HG03457 (cell line): ENCODE results near the gene SLC5A10.

Experiments
- ATAC-seq: cut with Tn5 transposase; IDR thresholded peaks from one replicate; pipeline ENCODE4 v1.9.1; 2021; ENCODE audit warnings: moderate number of reproducible peaks; ENCODE audit not compliant: unreplicated experiment

SLC5A10 gene

DNA sequence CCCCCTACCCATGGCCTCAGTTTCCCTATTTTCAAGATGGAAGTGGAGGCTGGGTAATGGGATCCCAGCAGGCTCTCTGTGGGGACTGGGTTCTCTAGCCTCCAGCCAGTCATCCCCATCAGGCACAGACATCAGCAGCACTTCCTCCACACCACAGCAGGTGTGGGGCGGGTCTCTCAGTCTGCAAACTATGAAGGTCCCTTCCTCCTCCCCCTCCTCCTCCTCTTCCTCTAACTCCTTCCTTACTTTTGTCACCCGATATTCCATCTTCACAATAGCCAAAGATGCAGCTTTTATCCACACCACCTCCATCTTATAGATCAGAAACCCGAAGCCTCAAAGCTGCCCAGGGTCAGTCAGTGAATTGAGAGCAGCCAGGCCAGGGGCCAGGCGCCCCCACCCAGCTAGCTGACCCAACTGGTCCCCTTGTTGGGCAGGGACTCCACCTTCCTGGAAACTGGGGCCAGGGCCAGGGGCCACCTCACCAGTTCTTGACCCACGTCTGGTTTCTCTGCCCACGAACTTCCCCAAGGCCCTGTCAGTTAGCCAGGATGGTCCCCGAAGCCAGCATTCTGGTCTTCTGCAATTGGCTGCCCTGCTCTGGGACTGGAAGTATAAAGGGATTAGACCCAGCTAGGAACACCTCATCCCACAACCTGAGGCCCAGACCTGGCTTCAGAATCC is 50.1 kb downstream of the SLC5A10 start:
- no peak for ATAC-seq

DNA sequence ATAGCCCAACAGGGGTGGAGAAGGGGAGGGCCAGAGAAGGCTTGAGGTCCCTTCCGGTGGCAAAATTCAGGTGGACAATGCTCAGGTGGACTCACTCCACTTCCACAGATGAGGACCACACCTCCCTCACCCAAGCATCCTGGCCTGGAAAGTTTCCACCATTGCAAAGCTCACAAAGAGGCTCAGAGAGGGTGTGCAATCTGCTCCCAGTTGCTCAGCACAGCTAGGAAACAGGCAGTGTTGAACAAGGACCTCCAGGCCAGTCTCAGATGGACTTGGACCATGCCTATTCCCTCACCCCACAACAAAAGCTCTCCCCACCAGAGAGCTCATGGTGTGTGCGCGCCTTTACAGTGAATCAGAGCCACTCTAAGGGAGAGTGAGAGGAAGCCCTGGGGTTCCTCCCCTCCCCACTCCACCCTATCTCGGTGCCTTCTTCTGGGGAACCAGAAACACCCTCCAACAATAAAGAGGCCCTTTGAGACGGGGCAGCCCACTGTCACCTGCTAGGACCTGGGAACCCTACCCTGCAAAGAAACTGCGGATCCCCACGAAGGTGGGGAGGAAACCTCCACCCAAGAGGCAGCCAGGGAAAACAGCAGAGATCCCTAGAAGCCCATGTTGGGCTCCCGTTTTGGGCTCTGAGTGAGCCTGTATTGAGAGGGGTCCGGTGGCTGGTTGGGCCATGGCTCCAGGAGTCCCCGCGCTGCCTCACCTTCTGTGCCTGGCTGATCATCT is 51.0 kb downstream of the SLC5A10 start:
- no peak for ATAC-seq

GRCh38 chr17:19003543-19004420 is 51.8 kb downstream of the SLC5A10 start:
- no peak for ATAC-seq

DNA sequence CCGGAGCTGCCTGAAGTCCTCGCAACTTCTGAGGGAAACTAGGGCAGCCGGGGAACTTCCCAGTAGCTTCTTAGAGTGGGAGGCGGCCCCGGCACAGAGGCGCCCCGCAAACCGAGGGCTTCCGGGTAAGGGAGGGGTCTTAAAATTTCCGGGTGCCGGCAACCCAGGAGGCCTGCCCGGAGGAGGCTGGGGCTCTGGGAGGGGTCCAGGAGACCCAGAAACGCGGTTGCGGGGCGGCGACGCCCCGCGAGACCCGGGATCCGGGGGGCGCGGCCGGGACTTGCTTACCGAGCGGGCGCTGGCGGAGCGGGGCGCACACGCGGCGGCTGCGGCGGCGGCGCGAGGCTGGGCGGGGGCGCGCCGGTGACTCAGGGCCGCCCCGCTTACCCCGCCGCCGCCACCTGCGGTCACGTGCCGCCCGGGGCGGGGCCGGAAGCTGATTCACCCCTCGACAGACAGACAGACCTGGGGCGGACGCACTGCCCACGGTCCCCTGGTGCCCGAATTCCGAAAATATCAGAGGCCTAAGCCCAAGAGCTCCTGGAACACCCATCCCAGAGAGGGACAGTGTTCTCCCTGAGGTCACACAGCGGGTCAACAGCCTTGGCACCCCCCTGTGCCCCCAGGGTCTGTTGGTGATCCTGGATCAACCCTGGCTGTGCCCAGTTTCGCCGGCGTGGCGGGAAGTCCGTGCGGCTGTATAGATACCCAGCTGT is 52.6 kb downstream of the SLC5A10 start, which contains the start of gene FAM83G:
FAM83G (minus strand) TSS at position 344 of the 716 bp plus-strand sequence. CDS start 723 bp downstream, outside the sequence.
- ATAC-seq, result peak; percentile 56

DNA sequence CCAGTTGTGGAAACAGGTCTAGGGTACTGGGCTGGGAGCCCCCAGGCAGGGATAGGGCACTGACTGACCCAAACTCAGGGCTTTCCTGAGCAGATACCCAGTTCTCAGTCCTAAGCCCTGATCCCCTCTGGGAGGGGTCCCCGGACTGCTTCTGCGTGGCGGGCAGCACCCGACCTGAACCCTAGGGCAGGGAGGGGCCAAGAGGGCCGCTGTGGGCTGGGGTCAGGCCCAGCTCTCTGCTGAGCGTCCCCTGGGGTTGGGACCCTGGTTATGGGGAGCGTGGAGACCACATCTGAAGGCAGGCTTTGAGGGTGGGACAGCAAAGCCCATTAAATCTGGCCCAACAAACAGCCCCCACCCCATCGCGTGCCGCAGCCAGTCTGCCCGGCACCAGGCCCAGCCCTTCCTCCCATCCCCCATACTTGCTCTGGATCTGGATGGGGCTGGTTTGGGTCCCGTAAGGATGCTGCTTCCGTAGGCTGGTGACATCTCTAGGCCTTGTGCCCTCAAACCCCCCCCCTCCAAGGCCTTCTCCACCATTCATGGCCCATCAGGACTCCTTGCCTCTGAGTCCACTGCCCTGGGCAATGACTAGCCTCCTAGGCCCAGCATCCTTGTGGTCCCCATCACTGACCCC is 53.3 kb downstream of the SLC5A10 start:
- ATAC-seq, result no peak

DNA sequence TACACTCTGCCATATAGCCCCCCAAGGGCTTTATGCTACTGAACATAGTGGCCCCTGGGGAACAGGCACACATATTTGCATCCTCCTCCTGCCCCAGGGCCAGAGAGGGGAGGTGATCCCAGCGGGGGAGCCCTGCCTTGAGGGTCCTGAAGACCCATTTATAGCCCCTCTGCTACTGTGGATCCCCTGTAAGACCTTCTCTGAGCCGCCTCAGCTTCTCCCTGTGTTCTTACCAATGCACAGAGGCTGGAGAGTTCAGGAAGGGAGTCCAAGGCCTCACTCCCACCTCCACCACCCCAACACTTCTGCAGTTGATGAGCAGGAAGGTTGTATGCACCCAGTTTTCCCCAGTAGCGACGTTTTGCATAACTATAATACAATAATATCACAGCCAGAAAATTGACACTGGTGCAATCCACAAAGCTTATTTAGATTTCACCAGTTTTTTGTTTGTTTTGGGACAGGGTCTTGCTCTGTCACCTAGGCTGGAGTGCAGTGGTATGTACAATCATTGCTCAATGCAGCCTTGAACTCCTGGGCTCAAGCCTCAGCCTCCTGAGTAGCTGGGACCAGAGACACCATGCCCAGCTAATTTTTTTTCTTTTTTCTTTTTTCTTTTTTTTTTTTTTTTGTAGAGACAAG is 53.9 kb downstream of the SLC5A10 start:
- ATAC-seq, result no peak

- no peak for ATAC-seq
Measured at GRCh38 chr17:19006698-19007097, 54.7 kb downstream of the SLC5A10 start.

DNA sequence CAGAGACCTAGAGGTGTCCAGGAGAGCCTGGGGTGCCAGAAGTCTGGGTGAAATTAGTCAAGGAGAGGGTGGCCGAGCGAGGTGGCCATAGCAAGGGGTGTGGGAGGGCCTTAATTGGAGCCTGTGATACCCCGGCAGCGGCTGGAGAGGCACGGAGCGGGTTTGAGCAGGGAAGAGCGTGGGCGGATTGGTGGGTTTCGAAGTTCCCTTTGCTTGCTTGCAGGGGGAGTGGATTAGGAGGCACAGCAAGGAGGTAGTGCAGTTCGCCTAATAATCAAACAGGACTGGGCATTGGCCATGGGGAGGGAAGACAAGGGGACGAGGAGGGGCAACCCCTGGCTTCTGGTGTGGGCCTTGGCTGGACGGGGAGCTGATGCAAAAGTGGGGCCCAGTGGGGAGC is 58.0 kb downstream of the SLC5A10 start:
- ATAC-seq, result no peak

DNA sequence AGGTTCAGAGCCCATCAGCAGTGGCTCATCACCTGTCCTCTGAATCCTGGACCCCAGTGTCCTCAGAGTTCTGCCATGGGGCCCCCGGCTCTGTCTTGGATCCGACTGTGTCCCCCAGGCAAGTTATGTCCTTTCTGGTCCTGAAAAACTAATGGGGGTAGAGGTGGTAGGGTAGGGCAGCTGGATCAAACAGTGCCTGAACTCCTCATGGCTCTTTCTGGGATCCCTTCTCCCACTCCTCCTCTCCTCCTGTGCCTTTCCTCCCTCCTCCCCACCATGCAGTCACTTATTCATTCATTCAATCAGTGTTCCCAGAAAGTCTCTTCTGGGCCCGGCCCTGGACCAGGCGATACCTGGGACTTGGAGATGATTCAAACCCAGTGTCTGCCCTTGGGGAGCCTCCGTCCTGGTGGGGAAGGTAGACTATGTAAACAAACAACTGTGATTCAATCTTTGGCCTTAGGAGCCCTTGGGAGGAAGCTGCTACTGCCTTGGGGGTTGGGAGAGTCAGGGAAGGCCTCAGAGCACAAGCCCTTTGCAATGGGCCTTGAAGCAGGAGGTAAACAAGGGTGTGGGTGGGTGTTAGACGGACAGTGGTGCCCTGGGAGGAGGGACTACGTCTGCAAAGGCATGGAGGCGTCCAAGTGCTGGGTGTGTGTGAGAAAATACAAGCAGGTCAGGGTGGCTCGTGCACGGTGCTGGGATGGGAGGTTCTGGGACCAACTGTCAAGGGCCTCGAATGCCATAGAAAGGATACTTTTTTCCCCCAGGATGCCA is 59.0 kb downstream of the SLC5A10 start:
- no peak for ATAC-seq

GRCh38 chr17:19011581-19011980 is 59.6 kb downstream of the SLC5A10 start:
- ATAC-seq, result no peak

DNA sequence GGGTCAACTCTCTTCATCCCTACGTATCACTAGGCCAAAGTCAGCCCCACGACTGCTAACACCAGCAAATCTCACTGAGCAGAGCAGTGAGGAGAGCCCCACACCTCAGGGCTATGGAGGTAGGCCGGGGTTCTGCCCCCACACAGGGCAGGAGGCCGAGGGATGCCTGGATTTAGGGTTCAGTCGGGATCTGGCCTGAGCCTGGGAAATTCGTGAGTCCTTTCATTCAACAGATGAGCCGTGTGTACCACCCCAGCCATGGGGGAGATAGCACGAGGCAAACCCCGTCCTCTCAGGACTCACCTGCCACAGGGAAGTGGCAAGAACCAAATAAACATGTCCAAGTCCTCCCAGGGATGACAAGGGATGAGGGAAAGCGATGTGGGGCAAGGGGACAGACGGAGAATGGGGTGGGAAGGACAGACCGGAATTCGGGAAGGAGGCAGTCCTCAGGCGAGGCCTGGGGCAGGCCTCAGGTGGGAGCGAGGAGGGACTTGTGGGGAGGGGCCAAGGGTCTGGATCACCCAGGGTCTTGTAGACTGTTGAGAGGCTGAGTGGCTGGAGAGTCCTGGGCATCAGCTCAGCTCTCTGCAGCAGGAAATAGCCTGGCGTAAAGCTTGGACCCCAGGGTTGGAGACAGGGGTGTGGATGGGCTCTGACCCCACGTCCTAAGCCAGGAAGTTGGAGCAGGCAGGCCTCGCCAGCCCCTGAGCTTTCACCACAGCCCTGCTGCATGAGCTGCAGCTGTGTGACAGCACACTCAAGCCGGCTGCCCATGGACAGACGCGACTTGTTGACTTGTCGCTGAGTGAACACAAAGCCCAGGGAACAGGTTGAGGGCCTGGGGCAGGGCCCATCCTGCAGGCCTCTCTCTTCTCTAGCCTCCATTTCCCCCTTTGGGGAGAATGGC is 60.5 kb downstream of the SLC5A10 start:
- no peak for ATAC-seq

DNA sequence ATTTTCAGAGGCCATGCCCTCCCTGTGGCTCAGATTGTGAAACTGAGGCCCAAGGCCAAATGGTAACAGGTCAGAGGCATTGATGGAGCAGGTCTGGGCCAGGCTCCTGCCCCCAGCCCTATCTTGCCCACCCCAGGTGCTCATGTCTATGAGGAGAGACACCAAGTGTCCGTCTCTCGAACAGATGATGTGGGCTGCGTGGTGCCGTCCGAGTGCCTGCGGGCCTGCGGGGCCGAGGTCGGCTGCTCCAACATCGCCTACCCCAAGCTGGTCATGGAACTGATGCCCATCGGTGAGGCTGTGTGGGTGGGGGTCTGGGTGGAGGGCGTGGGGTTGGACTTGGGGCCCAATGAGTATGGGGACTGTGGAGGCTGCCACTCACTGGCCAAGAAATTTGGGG is 61.3 kb downstream of the SLC5A10 start:
- no peak for ATAC-seq

- no peak for ATAC-seq
Measured at GRCh38 chr17:19013806-19014627, 62.1 kb downstream of the SLC5A10 start.

DNA sequence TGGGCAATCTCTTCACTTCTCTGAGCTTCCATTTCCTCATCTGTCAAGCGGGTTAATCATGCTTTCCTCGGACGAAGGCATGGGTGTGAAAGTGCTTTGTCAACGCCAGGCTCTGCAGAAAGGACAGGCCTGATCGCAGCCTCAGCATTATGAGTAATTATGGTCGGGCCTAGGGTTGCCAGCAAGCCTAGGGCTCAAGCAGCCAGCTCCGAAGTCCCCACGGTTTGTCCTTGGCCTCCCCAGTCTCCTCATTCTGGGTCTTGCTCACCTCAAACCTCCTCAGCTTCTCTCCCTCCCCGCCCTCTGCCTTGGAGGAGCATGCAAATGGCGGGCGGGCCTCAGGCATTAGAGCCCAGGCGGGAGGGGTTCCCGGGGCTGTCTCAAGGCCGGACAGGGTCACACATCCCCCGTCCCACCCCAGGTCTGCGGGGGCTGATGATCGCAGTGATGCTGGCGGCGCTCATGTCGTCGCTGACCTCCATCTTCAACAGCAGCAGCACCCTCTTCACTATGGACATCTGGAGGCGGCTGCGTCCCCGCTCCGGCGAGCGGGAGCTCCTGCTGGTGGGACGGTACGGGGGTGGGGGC is 62.8 kb downstream of the SLC5A10 start:
- ATAC-seq, result no peak

DNA sequence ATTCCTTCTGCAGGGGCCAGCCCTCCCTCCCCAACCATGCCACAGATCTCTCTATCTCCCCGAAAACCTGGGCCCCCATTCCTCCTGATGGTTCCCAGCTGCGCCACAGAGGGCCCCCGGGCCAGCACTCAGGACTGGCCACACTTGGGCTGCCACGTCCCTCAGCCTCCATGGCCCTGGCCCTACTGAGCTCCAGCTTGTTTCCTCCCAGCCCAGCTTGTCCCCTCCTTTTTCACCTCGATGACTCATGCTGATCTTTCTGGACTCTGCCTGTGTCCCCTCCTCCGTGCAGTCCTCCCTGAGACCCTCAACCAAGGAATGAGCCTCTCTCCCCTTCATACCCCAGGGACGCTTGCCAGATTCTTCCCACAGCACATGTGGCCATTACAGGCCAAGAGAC is 63.5 kb downstream of the SLC5A10 start:
- no peak for ATAC-seq

DNA sequence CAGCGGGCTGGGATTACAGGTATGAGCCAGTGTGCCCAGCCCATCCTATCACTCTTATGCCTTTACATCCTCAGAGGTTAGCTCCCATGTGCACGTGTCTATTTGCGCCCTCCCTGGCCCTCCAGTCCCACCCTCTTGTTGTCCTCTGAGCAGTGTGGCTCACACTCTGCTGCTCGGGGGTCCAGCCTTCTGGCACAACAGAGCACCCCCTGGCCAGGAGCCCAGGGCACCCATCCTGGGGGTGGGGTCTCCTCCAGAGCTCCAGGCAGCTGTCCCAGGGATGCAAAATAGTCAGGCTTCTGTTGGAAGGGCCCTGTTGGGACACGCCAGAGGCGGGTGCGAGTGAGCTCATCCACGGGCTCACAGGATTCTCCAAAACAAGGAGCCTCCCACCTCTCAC is 64.3 kb downstream of the SLC5A10 start:
- ATAC-seq, result no peak

DNA sequence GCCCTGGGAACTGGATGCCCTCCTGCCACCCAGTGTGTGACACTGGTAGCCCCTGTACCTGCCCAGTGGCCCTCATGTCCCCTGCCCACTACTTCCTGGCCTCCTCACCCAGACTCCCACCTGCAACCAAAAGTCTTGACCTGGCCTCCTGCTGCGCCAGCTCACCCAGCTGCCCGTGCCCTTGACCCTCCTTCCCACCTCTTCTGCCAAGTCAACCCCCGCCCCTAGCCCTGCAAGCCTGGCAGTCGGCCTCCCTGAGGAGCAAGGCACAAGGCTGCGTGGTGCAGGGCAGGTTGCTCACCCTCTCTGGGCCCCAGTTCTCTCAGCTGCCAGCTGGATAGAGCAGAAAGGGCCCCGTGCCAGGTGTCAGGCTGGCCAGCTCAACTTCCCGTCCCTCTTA is 64.9 kb downstream of the SLC5A10 start:
- ATAC-seq, result no peak
